K562 (cell line): Measurements from ENCODE around the gene DPT. TPM values are rescaled to one million over a fixed set of nuclear protein-coding genes. Genes with fewer than 3 reads are reported as not detected.

Experiments
- ATAC-seq: fragments of 200-7000 bp; cut with Tn5 transposase; 3 replicates; pipeline ENCODE4 v1.9.1; 2020; ENCODE audit warnings: moderate library complexity
- BruUV-seq: library from RNA; stranded (reverse); fragments of 400-500 nt; replicated peaks from 2 replicates; lab custom pipeline; 2021; lab: Mats Ljungman, UMichigan
- CTCF ChIA-PET: fragments of 300-600 bp; formaldehyde crosslinking; extraction: SDS; loops from one replicate; lab custom pipeline; 2021; ENCODE audit warnings: low intra/inter-chr PET ratio; lab: Yijun Ruan, JAX
- POLR2A ChIA-PET: fragments of 300-600, 350-650 bp; sonication (Branson Sonifier 250); formaldehyde crosslinking; extraction: SDS; loops from one replicate; lab custom pipeline; 2021; ENCODE audit warnings: antibody characterized with exemption, inconsistent platforms; lab: Yijun Ruan, JAX
- DNase-seq, 4 experiments: peaks; one replicate each; pipeline versions ENCODE4 v3.0.0 to v3.0.0-alpha.2; 2011 to 2018; ENCODE audit warnings: low spot score in 3 of 4, mixed read lengths in 3 of 4; ENCODE audit errors: extremely low read depth in 1 of 4
- FAIRE-seq: peaks from 2 replicates; lab custom pipeline; 2011; peaks lifted over from hg19 to GRCh38; lab: Jason Lieb, UNC
- H2AFZ ChIP-seq: 2 replicates; pipeline ENCODE4 v1.6.0; 2011; ENCODE audit warnings: low read depth, low read length, control low read depth, inconsistent platforms
- H3K27ac ChIP-seq: fragments of 200-600 bp; 3 replicates; pipeline ENCODE4 v1.8.0; 2011; ENCODE audit warnings: low read depth, mild to moderate bottlenecking, control low read depth, inconsistent platforms, low read length, moderate library complexity, mixed read lengths; ENCODE audit errors: extremely low read depth
- H3K27me3 ChIP-seq, 2 experiments: fragments of 300-600 bp in 1 of 2; 2 replicates in 1 of 2; 3 replicates in 1 of 2; pipeline versions ENCODE4 v1.6.0 to v1.8.0; 2011; ENCODE audit warnings: inconsistent platforms in 2 of 2, low read length in 2 of 2, mild to moderate bottlenecking in 1 of 2, mixed read lengths in 1 of 2, moderate library complexity in 1 of 2; ENCODE audit not compliant: control insufficient read depth in 2 of 2, insufficient read depth in 2 of 2
- H3K36me3 ChIP-seq: fragments of 300-600 bp; 3 replicates; pipeline ENCODE4 v1.8.0; 2011; ENCODE audit warnings: mild to moderate bottlenecking, low read length, inconsistent platforms; ENCODE audit not compliant: control insufficient read depth, insufficient read depth
- H3K4me1 ChIP-seq, 2 experiments: fragments of 200-600 bp in 1 of 2; replicated peaks in 1 of 2; 2 replicates in 1 of 2; 3 replicates in 1 of 2; pipeline versions ENCODE4 v1.5.1 to v1.8.0; 2011; ENCODE audit warnings: inconsistent platforms in 2 of 2, low read length in 2 of 2, mild to moderate bottlenecking in 1 of 2, mixed read lengths in 1 of 2, moderate library complexity in 1 of 2; ENCODE audit not compliant: control insufficient read depth in 2 of 2, insufficient read depth in 2 of 2
- H3K4me2 ChIP-seq: 2 replicates; pipeline ENCODE4 v1.6.1; 2011; ENCODE audit warnings: low read length, control low read depth, inconsistent platforms, mixed read lengths; ENCODE audit not compliant: insufficient read depth
- H3K4me3 ChIP-seq: fragments of 200-600 bp; sonication (generic), shearing (Covaris generic); 2 replicates; pipeline ENCODE4 v1.5.1; 2016; ENCODE audit warnings: control low read depth, inconsistent platforms
- H3K79me2 ChIP-seq: fragments of 200-600 bp; 3 replicates; pipeline ENCODE4 v1.8.0; 2011; ENCODE audit warnings: low read length, inconsistent platforms; ENCODE audit not compliant: control insufficient read depth, insufficient read depth
- H3K9ac ChIP-seq, 2 experiments: 2 replicates each; pipeline versions ENCODE4 v1.6.0 to v1.6.1; 2011; ENCODE audit warnings: low read depth in 2 of 2, low read length in 2 of 2, control low read depth in 1 of 2, inconsistent platforms in 1 of 2, mild to moderate bottlenecking in 1 of 2, mixed read lengths in 1 of 2; ENCODE audit not compliant: insufficient read depth in 1 of 2
- H3K9me1 ChIP-seq: one replicate; pipeline ENCODE4 v1.6.0; 2011; ENCODE audit warnings: inconsistent platforms, mild to moderate bottlenecking, low read length, moderate library complexity; ENCODE audit not compliant: control insufficient read depth, insufficient read depth
- H3K9me3 ChIP-seq: replicated peaks from 2 replicates; pipeline ENCODE4 v1.5.1; 2011; ENCODE audit warnings: low read depth, low read length, inconsistent platforms; ENCODE audit not compliant: control insufficient read depth, insufficient read depth
- H4K20me1 ChIP-seq: replicated peaks from 2 replicates; pipeline ENCODE4 v1.6.1; 2011; ENCODE audit warnings: low read length, inconsistent platforms, mixed read lengths; ENCODE audit not compliant: control insufficient read depth, insufficient read depth
- C11orf30 ChIP-seq: fragments of 450-650 bp; IDR thresholded peaks from 2 replicates; pipeline ENCODE4 v1.6.1; 2016; ENCODE audit warnings: low read depth, mild to moderate bottlenecking
- TAF1 ChIP-seq: IDR thresholded peaks from 2 replicates; pipeline ENCODE4 v1.6.1; 2011; ENCODE audit warnings: mild to moderate bottlenecking, low read length, moderate library complexity; ENCODE audit not compliant: insufficient read depth, control insufficient read depth, severe bottlenecking; ENCODE audit errors: extremely low read depth
- ZBTB11 ChIP-seq, 3 experiments: fragments of 200-800 bp in 1 of 3; fragments of 250-450 bp in 1 of 3; fragments of 450-650 bp in 1 of 3; sonication (Bioruptor Pico) in 1 of 3; sonication (Bioruptor generic) in 1 of 3; formaldehyde crosslinking in 1 of 3; IDR thresholded peaks; 2 replicates each; pipeline versions ENCODE4 v1.6.1 to v1.8.0; 2016 to 2022; ENCODE audit warnings: mild to moderate bottlenecking in 2 of 3, missing genetic modification characterization in 2 of 3, missing compliant biosample characterization in 1 of 3, moderate library complexity in 1 of 3
- ZNF133 ChIP-seq: fragments of 250-450 bp; sonication (Bioruptor Pico); IDR thresholded peaks from 2 replicates; pipeline ENCODE4 v1.4.0; 2020; ENCODE audit warnings: mild to moderate bottlenecking
- ZNF165 ChIP-seq: fragments of 250-450 bp; sonication (Bioruptor Pico); IDR thresholded peaks from 2 replicates; pipeline ENCODE4 v1.4.0; 2020; ENCODE audit warnings: borderline replicate concordance
- ZNF239 ChIP-seq: fragments of 250-450 bp; sonication (Bioruptor Pico); IDR thresholded peaks from 2 replicates; pipeline ENCODE4 v1.4.0; 2020; ENCODE audit warnings: mild to moderate bottlenecking
- ZNF561 ChIP-seq: fragments of 450-650 bp; formaldehyde crosslinking; conservative IDR thresholded peaks from 2 replicates; pipeline ENCODE4 v1.4.0; 2020; ENCODE audit warnings: mild to moderate bottlenecking, moderate library complexity
- WGBS: fragments of 100-300 bp; shearing (Covaris generic); methylation state at CpG from one replicate; pipeline ENCODE4 v1.1.6; 2016; ENCODE audit warnings: low coverage, mixed read lengths; ENCODE audit not compliant: insufficient coverage; ENCODE audit errors: missing lambda C conversion rate; 5-methylcytosine and 5-hydroxymethylcytosine counted together
- in situ Hi-C: fragments of 300-500 bp; cut with MboI; formaldehyde crosslinking; loops from 4 replicates; pipeline ENCODE4 v1.15.0; 2018; ENCODE audit warnings: inconsistent platforms, mixed read lengths
- intact Hi-C: fragments of 100-400 bp; cut with micrococcal nuclease; formaldehyde crosslinking; loops from 2 replicates; pipeline ENCODE4 v1.14.2; 2022
- polyA plus RNA-seq, 8 experiments: library from polyadenylated mRNA; depleted of rRNA in 4 of 8; stranded (reverse) in 5 of 8; unstranded in 3 of 8; fragments of >200 nt; fragmentation: Nextera tagmentation in 2 of 8; fragmentation: Illumina TruSeq in 1 of 8; extraction: Ambion mirVana in 2 of 8; extraction: Trizol in 1 of 8; gene quantifications; 2 replicates each; pipeline versions ENCODE4 v1.2.1 to v1.2.3, GENCODE V29; 2011 to 2014; ENCODE audit warnings: inconsistent platforms in 1 of 8, missing spikeins in 1 of 8
- total RNA-seq, 7 experiments: library from RNA; depleted of rRNA in 6 of 7; stranded (reverse); fragments of >200 nt in 6 of 7; fragmentation: Illumina TruSeq in 2 of 7; extraction: Trizol in 2 of 7; gene quantifications; 2 replicates each; pipeline versions ENCODE4 v1.2.1 to v1.2.3, GENCODE V29; 2011 to 2021; ENCODE audit warnings: low replicate concordance in 1 of 7
- TF ChIP-seq, protein P1 (sequence below): fragments of 250-450 bp; sonication (Bioruptor Pico); IDR thresholded peaks from 2 replicates; pipeline ENCODE4 v1.4.0; 2020; ENCODE audit warnings: mild to moderate bottlenecking, moderate library complexity

DPT gene
- total and polyA plus RNA-seq, 9 of the 15 experiments (the other 6 are each of a cell fraction or from before 2014, with no cell fraction given), result not detected

DNA sequence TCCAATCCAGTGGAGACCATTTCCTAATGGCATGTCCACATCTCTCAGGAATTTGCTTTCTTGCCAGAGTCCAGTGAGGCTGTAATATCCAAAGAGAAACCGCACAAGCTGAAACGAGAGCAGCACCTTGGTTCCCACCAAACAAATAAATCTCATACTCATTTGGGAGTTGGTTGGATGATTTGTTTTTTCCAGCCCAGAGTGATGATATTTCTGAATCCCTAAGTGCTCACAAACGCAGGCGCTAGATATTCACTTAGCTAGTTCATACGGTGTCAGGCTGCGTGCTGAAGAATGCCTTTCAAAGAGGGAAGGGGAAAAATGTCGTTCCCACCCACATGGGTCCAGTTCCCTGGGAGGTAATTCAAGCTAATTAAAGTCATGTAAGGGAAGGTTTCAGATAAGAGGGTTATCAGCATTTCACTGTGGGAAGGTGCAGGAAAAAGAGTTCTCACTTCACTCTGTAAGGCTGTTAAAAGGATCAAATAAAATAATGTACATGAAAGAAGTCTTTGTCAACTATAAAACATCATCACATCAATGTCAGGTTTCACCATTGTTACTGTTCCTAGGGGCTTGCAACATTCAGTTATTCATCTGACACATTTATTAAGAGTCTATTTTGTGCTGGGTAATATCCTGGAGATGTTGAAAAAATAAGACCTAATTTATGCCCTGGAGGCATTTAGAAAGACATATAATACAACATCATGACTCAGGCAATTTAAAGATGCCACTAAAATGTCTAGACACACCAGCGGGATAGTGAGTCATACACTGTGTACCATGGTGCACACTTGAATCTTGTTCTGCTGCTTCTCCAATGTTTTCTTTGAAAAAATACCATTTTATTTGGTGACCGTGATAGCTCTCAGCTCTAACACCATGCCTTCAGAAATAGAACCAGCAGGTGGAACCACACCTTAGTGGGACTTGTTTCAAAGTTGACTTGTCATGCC is 19.3 kb downstream of the DPT start (continued):
- no peak for TF ChIP-seq ZNF239

DNA sequence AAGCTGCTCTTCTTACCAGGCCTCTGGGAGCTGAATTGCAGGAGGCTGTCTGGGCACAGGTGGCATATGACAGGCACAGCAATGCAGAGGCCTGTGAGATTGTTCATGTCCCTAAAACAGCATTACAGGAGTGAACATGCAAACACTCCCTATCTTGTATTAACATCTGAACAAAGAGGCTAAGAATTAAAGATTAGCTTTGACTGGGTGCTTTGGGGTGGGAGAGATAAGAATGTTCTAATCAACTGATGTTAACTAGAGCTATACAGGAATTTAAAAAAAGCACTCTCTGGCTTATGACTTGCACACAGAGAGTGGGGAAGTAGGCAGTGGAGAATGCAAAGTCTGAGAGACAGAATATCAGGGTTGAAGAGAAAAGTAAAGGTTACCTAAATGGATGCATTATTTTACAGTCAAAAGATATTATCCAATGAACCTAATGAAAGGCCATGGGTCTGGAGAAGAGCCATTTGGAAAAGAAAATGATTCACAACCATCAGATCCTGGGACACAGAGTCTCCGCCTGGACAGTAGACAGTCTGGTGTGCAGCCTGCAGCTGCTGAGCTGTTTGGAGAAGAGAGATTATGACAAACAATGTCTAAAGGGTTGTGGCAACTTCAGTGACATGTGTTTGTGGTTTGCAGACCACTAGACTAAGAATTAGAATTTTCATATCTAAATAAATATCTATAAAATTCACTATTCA is 20.2 kb downstream of the DPT start:
- H3K4me2 ChIP-seq, result no peak overlapping the region
- no peaks in the 10 kb centered on the region for H4K20me1 ChIP-seq
- no peak overlapping the region for H3K27ac ChIP-seq
- intact Hi-C loops, result no loop called here
- no peak overlapping the region for H3K9ac ChIP-seq
- H3K9me3 ChIP-seq, result no peaks in the 10 kb centered on the region
- H3K4me3 ChIP-seq, result no peak overlapping the region
- no TSS peak for BruUV-seq
- 0% methylated on average over 1 of the region's 1 CpG for WGBS
- no peak overlapping the region for H2AFZ ChIP-seq
- H3K79me2 ChIP-seq, result no peaks in the 10 kb centered on the region
- ChIA-PET CTCF (no interaction called here), POLR2A (interaction anchor here (0.7 kb wide), 1 partner anchor 95 kb away, joined by 3 read pairs; no protein-coding TSS in a partner anchor)
- no peak for FAIRE-seq
- H3K4me1 ChIP-seq, result no peaks in the 10 kb centered on the region
- in situ Hi-C loops, result no loop called here
- H3K36me3 ChIP-seq, result no peaks in the 10 kb centered on the region
- peaks cover 2 to 5% of the 10 kb centered on the region in 2 experiments; a peak in 1 of 5 replicates for H3K27me3 ChIP-seq
- DNase-seq, result no peak
- no peak for ATAC-seq
- H3K9me1 ChIP-seq, result no peaks in the 10 kb centered on the region
- TF ChIP-seq TAF1 (no peak), C11orf30 (no peak), ZNF165 (CRISPR knock-in tag) (no peak), ZNF133 (CRISPR knock-in tag) (no peak), ZNF561 (no peak), ZBTB11 (CRISPR knock-in tag; IDR thresholded peaks at IDR 0.05) (no peak)
- TF ChIP-seq, protein P1, sequence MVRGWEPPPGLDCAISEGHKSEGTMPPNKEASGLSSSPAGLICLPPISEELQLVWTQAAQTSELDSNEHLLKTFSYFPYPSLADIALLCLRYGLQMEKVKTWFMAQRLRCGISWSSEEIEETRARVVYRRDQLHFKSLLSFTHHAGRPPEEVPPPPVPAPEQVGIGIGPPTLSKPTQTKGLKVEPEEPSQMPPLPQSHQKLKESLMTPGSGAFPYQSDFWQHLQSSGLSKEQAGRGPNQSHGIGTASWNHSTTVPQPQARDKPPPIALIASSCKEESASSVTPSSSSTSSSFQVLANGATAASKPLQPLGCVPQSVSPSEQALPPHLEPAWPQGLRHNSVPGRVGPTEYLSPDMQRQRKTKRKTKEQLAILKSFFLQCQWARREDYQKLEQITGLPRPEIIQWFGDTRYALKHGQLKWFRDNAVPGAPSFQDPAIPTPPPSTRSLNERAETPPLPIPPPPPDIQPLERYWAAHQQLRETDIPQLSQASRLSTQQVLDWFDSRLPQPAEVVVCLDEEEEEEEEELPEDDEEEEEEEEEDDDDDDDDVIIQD, result no peak
